Tibial nerve (tissue), 4 donors: ENCODE results near the gene PRH2. TPM values are rescaled to one million over a fixed set of nuclear protein-coding genes. Genes with fewer than 3 reads are reported as not detected.

Experiments
- DNase-seq, 2 donors: peaks; one replicate each; pipeline ENCODE4 v3.0.0-alpha.2; 2019; ENCODE audit warnings: low spot score in 2 of 2
- H3K27ac ChIP-seq, 4 donors: fragments of 200-600 bp; sonication (generic) in 3 of 4; one replicate each; pipeline ENCODE4 v1.5.1; 2017 to 2019; ENCODE audit warnings: mild to moderate bottlenecking in 1 of 4
- H3K27me3 ChIP-seq, 2 donors: fragments of 200-600 bp; sonication (generic) in 1 of 2; one replicate each; pipeline versions ENCODE4 v1.5.1 to v1.6.0; 2017 to 2019
- H3K36me3 ChIP-seq, 3 donors: fragments of 200-600 bp; sonication (generic); one replicate each; pipeline ENCODE4 v1.5.1; 2018 to 2019
- H3K4me1 ChIP-seq, 4 donors: fragments of 200-600 bp; sonication (generic) in 3 of 4; one replicate each; pipeline ENCODE4 v1.5.1; 2017 to 2019
- H3K4me3 ChIP-seq, 4 donors: fragments of 200-600 bp; sonication (generic) in 3 of 4; one replicate each; pipeline ENCODE4 v1.5.1; 2017 to 2019; ENCODE audit warnings: mild to moderate bottlenecking in 1 of 4, moderate library complexity in 1 of 4
- H3K9me3 ChIP-seq, 4 donors: fragments of 200-600 bp; sonication (generic) in 3 of 4; one replicate each; pipeline ENCODE4 v1.5.1; 2017 to 2019
- CTCF ChIP-seq, 5 experiments: fragments of 200-600 bp in 3 of 5; fragments of 450-650 bp in 2 of 5; sonication (generic) in 3 of 5; IDR thresholded peaks; one replicate each; pipeline ENCODE4 v1.5.1; 2016 to 2019; ENCODE audit warnings: antibody characterized with exemption in 5 of 5, mild to moderate bottlenecking in 3 of 5, moderate library complexity in 2 of 5
- EP300 ChIP-seq, 2 donors: sonication (generic); formaldehyde crosslinking; IDR thresholded peaks; one replicate each; pipeline ENCODE4 v1.6.1; 2017; ENCODE audit warnings: antibody characterized with exemption in 2 of 2, mild to moderate bottlenecking in 1 of 2
- POLR2A ChIP-seq, 2 donors: fragments of 450-650 bp; IDR thresholded peaks; one replicate each; pipeline ENCODE4 v1.6.1; 2017; ENCODE audit warnings: antibody characterized with exemption in 2 of 2, mild to moderate bottlenecking in 2 of 2, moderate library complexity in 2 of 2
- WGBS, 2 donors: methylation state at CpG; one replicate each; pipeline ENCODE4 v1.1.5; 2018; 5-methylcytosine and 5-hydroxymethylcytosine counted together
- total RNA-seq, 4 donors: library from RNA; depleted of rRNA; stranded (reverse); fragments of >200 nt; gene quantifications; one replicate each; pipeline ENCODE4 v1.1.0, GENCODE V29; 2016

Gene PRH2
- total RNA-seq, 4 donors from 2014 or later = 2.0 to 14.4 TPM; not detected in 2

DNA sequence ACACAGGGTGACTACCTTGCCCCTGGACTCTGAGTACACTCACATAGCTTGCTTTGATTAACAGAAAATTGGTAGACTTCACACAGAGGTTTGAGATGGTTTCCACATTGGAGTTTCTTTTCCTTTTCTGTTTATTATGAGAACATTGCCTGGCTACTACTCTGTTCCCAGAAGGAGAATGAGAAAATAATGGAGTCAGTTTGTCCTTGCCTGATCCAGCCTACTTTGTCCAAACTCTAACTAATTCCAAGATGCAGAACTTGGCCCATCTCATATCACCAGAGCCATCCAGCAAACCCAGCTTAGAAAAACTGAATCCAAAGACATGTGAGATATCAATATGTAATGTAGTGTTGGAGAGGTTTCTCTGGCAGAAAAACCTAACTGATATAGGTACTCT, 37.3 kb downstream of the PRH2 start:
- no peak for DNase-seq

GRCh38 chr12:10967409-10967808, 38.4 kb downstream of the PRH2 start:
- Histone ChIP-seq H3K27me3 (no peaks in the 10 kb centered on the region), H3K36me3 (no peaks in the 10 kb centered on the region), H3K4me1 (peaks cover 0 to 16% (median 0%) of the 10 kb centered on the region in 4 donors), H3K4me3 (no peak overlapping the region), H3K27ac (no peak overlapping the region), H3K9me3 (no peaks in the 10 kb centered on the region)
- 41 to 42% methylated on average over 2 of the region's 2 CpGs for WGBS, 2 donors
- no peak for TF ChIP-seq POLR2A (IDR thresholded peaks at IDR 0.05)
- no peak for TF ChIP-seq CTCF (IDR thresholded peaks at IDR 0.05)
- TF ChIP-seq EP300 (IDR thresholded peaks at IDR 0.05) = no peak
- no peak for DNase-seq

More for the DNA sequence above, 37.3 kb downstream of the PRH2 start:
- H3K9me3 ChIP-seq = no peaks in the 10 kb centered on the region
- no peak overlapping the region for H3K4me3 ChIP-seq
- H3K4me1 ChIP-seq = peaks cover 0 to 16% (median 0%) of the 10 kb centered on the region in 4 donors
- H3K27me3 ChIP-seq = no peaks in the 10 kb centered on the region
- H3K36me3 ChIP-seq = no peaks in the 10 kb centered on the region
- TF ChIP-seq CTCF (IDR thresholded peaks at IDR 0.05) = no peak
- no peak overlapping the region for H3K27ac ChIP-seq

GRCh38 chr12:10968765-10969456, 39.9 kb downstream of the PRH2 start:
- Histone ChIP-seq H3K36me3 (no peaks in the 10 kb centered on the region), H3K27me3 (no peaks in the 10 kb centered on the region), H3K27ac (peak overlapping the region in 1 of 4 donors; percentile 14), H3K4me1 (peaks cover 0 to 16% (median 0%) of the 10 kb centered on the region in 4 donors), H3K4me3 (no peak overlapping the region), H3K9me3 (no peaks in the 10 kb centered on the region)
- DNase-seq = peak; percentile 23 to 75
- 71 to 74% methylated on average over 14 to 15 of the region's 15 CpGs for WGBS, 2 donors
- TF ChIP-seq EP300 (IDR thresholded peaks at IDR 0.05) = peak in 1 of 2 donors; percentile 38
- TF ChIP-seq CTCF (IDR thresholded peaks at IDR 0.05) = no peak

- no peak for TF ChIP-seq POLR2A (IDR thresholded peaks at IDR 0.05)
- TF ChIP-seq CTCF (IDR thresholded peaks at IDR 0.05) = no peak
- TF ChIP-seq EP300 (IDR thresholded peaks at IDR 0.05) = no peak
- WGBS, 2 donors = 28 to 42% methylated on average over 3 of the region's 3 CpGs
These were observed 45.9 kb downstream of the PRH2 start for GRCh38 chr12:10974965-10975364.

GRCh38 chr12:10982244-10982643, 53.2 kb downstream of the PRH2 start:
- no peaks in the 10 kb centered on the region for H3K9me3 ChIP-seq
- no peak for TF ChIP-seq CTCF (IDR thresholded peaks at IDR 0.05)
- H3K27ac ChIP-seq = no peak overlapping the region
- H3K27me3 ChIP-seq = no peaks in the 10 kb centered on the region
- H3K4me3 ChIP-seq = no peak overlapping the region
- H3K36me3 ChIP-seq = no peaks in the 10 kb centered on the region
- WGBS, 2 donors = 83 to 87% methylated on average over 5 of the region's 5 CpGs
- H3K4me1 ChIP-seq = no peaks in the 10 kb centered on the region
- DNase-seq = no peak

More at GRCh38 chr12:10974965-10975364, 45.9 kb downstream of the PRH2 start:
- no peak for DNase-seq
- Histone ChIP-seq H3K36me3 (no peaks in the 10 kb centered on the region), H3K4me3 (no peak overlapping the region), H3K27ac (no peak overlapping the region), H3K4me1 (peaks cover 0 to 7% (median 0%) of the 10 kb centered on the region in 4 donors), H3K27me3 (no peaks in the 10 kb centered on the region), H3K9me3 (no peaks in the 10 kb centered on the region)

Other genes starting within 250 kb of the PRH2 start
- gene YBX3, start 205.9 kb upstream of the PRH2 start, total RNA-seq = 100 to 1,000 TPM; 264 to 714 (median 382) TPM
- gene TAS2R7, start 126.6 kb upstream of the PRH2 start, total RNA-seq = 1 to 10 TPM in 1 of 4 donors, not detected in 3; 1.5 TPM
- not detected for gene TAS2R8, start 122.0 kb upstream of the PRH2 start, total RNA-seq
- not detected for gene TAS2R9, start 119.1 kb upstream of the PRH2 start, total RNA-seq
- 1 to 10 TPM in 2 of 4 donors, under 1 TPM in 1, not detected in 1; 0.59 to 1.7 (median 1.5) TPM for gene TAS2R10, start 102.9 kb upstream of the PRH2 start, total RNA-seq
- gene PRR4, start 79.8 kb upstream of the PRH2 start, total RNA-seq = 10 to 100 TPM in 1 of 4 donors, 1 to 10 TPM in 3; 2.2 to 11.4 (median 6.2) TPM
- gene PRH1, start 45.0 kb upstream of the PRH2 start, total RNA-seq = 10 to 100 TPM; 45.1 to 54.3 (median 52.4) TPM
- gene TAS2R13, start 19.7 kb upstream of the PRH2 start, total RNA-seq = 10 to 100 TPM in 1 of 4 donors, 1 to 10 TPM in 3; 1.8 to 11.6 (median 3.0) TPM
- gene TAS2R14, start 10.0 kb downstream of the PRH2 start, total RNA-seq = 1 to 10 TPM; 2.0 to 6.3 (median 5.8) TPM
- 1 to 10 TPM in 3 of 4 donors, under 1 TPM in 1; 0.84 to 5.1 (median 2.5) TPM for gene TAS2R50, start 57.7 kb downstream of the PRH2 start, total RNA-seq
- gene TAS2R20, start 69.1 kb downstream of the PRH2 start, total RNA-seq = 1 to 10 TPM; 1.4 to 8.4 (median 5.9) TPM
- 10 to 100 TPM in 2 of 4 donors, 1 to 10 TPM in 2; 7.3 to 14.9 (median 9.9) TPM for gene TAS2R19, start 93.4 kb downstream of the PRH2 start, total RNA-seq
- 10 to 100 TPM; 10.3 to 17.3 (median 12.0) TPM for gene TAS2R31, start 102.2 kb downstream of the PRH2 start, total RNA-seq
- gene TAS2R46, start 133.1 kb downstream of the PRH2 start, total RNA-seq = 10 to 100 TPM in 1 of 4 donors, 1 to 10 TPM in 3; 1.5 to 12.6 (median 1.8) TPM
- gene TAS2R43, start 163.1 kb downstream of the PRH2 start, total RNA-seq = 1 to 10 TPM; 4.5 to 9.0 (median 5.0) TPM
- gene TAS2R30, start 205.4 kb downstream of the PRH2 start, total RNA-seq = 1 to 10 TPM; 4.9 to 9.0 (median 6.3) TPM
- 1 to 10 TPM; 7.5 to 9.6 (median 8.1) TPM for gene SMIM10L1, start 242.0 kb downstream of the PRH2 start, total RNA-seq